H1 (cell line): ENCODE data around the gene PPM1L. TPM values are rescaled to one million over a fixed set of nuclear protein-coding genes. Genes with fewer than 3 reads are reported as not detected.

Experiments used
- CREB1 ChIP-seq: IDR thresholded peaks from 2 replicates; pipeline ENCODE4 v1.6.1; 2012; ENCODE audit warnings: inconsistent platforms
- EGR1 ChIP-seq: IDR thresholded peaks from 2 replicates; pipeline ENCODE4 v1.6.1; 2011; ENCODE audit warnings: low read depth, low read length, borderline replicate concordance
- GABPA ChIP-seq: IDR thresholded peaks from 2 replicates; pipeline ENCODE4 v1.6.1; 2011; ENCODE audit warnings: mild to moderate bottlenecking, low read length, moderate library complexity, borderline replicate concordance; ENCODE audit not compliant: insufficient read depth
- MAX ChIP-seq: IDR thresholded peaks from 2 replicates; pipeline ENCODE4 v1.6.1; 2012; ENCODE audit warnings: inconsistent platforms
- SP2 ChIP-seq: IDR thresholded peaks from 2 replicates; pipeline ENCODE4 v1.6.1; 2012; ENCODE audit warnings: mild to moderate bottlenecking, low read length, inconsistent platforms
- polyA plus RNA-seq, 7 experiments: library from polyadenylated mRNA; depleted of rRNA in 3 of 7; stranded (reverse) in 5 of 7; unstranded in 2 of 7; fragments of >200 nt in 5 of 7; fragments of 200-250 nt in 2 of 7; gene quantifications; 1 replicate in 5 of 7; 2 replicates in 1 of 7; 4 replicates in 1 of 7; pipeline versions ENCODE4 v1.2.1 to v1.2.3, GENCODE V29; 2011 to 2013; ENCODE audit warnings: missing spikeins in 2 of 7, mixed read lengths in 2 of 7
- total RNA-seq: library from RNA; stranded (reverse); fragmentation: NEBNext Ultra II Directional; extraction: Animal tissue kit (Norgen Biotek cat#: 25700); gene quantifications from 2 replicates; pipeline ENCODE4 v1.2.1, GENCODE V29; 2021

PPM1L gene
- total and polyA plus RNA-seq, 2 of the 8 experiments (the other 6 are each of a cell fraction or from before 2014, with no cell fraction given) = 2.8 to 18.1 TPM

- no peak for TF ChIP-seq GABPA
- no peak for TF ChIP-seq SP2
- no peak for TF ChIP-seq CREB1
- TF ChIP-seq MAX = no peak
- TF ChIP-seq EGR1 = no peak
Observed at GRCh38 chr3:161117646-161118045, 361.6 kb downstream of the PPM1L start (continued).
